ENCODE results near the gene TSPEAR. TPM values are rescaled to one million over a fixed set of nuclear protein-coding genes. Genes with fewer than 3 reads are reported as not detected.

Gene TSPEAR
- total and polyA plus RNA-seq, 9 of the 15 experiments (the other 6 are each of a cell fraction or from before 2014, with no cell fraction given) = not detected

- Histone ChIP-seq H3K36me3 (ENCODE audit: control insufficient read depth, insufficient read depth, low read length) (no peaks in the 10 kb centered on the region), H4K20me1 (replicated peaks; ENCODE audit: control insufficient read depth, insufficient read depth, low read length) (0 out of 2 replicates have a peak, but pooled peaks cover 6% of the 10 kb centered on the region), H3K27ac (ENCODE audit: extremely low read depth, low read depth, low read length) (no peak overlapping the region), H3K27me3 (ENCODE audit: control insufficient read depth in 2 of 2, insufficient read depth in 2 of 2, low read length in 2 of 2) (peaks cover 22 to 55% of the 10 kb centered on the region in 2 experiments), H3K9me3 (replicated peaks; ENCODE audit: control insufficient read depth, insufficient read depth, low read depth, low read length) (no peaks in the 10 kb centered on the region), H2AFZ (ENCODE audit: low read depth, low read length) (no peak overlapping the region), H3K79me2 (ENCODE audit: control insufficient read depth, insufficient read depth, low read length) (no peaks in the 10 kb centered on the region), H3K4me2 (ENCODE audit: insufficient read depth, low read length) (no peak overlapping the region), H3K4me3 (no peak overlapping the region), H3K9ac (ENCODE audit: insufficient read depth in 1 of 2, low read depth in 2 of 2, low read length in 2 of 2) (no peak overlapping the region), H3K9me1 (ENCODE audit: control insufficient read depth, insufficient read depth, low read length) (no peaks in the 10 kb centered on the region), H3K4me1 (replicated peaks in 1 of 2; ENCODE audit: control insufficient read depth in 2 of 2, insufficient read depth in 2 of 2, low read length in 2 of 2) (peaks cover 0 to 6% of the 10 kb centered on the region in 2 experiments; a peak in 2 of 5 replicates)
- 0% methylated on average over 7 of the region's 7 CpGs for WGBS (ENCODE audit: insufficient coverage, low coverage, missing lambda C conversion rate)
- FAIRE-seq (no peak), DNase-seq (ENCODE audit: extremely low read depth in 1 of 4, low spot score in 3 of 4) (no peak), ATAC-seq (no peak)
- in situ Hi-C loops (cut with MboI) (no loop called here), intact Hi-C loops (cut with micrococcal nuclease) (no loop called here)
- no peak for TF ChIP-seq KAT8 (IDR thresholded peaks at IDR 0.05; ENCODE audit: low read depth)
- TF ChIP-seq THRAP3 (IDR thresholded peaks at IDR 0.05; ENCODE audit: borderline replicate concordance) = no peak
- no peak for TF ChIP-seq HBP1 (CRISPR knock-in tag; IDR thresholded peaks at IDR 0.05)
- no peak for TF ChIP-seq ZNF407 (IDR thresholded peaks at IDR 0.05; ENCODE audit: low read depth)
- TF ChIP-seq RFX5 (IDR thresholded peaks at IDR 0.05; ENCODE audit: low read depth, low read length) = no peak
- no peak for TF ChIP-seq JUNB (CRISPR knock-in tag; conservative IDR thresholded peaks at IDR 0.05)
- no peak for TF ChIP-seq EWSR1 (IDR thresholded peaks at IDR 0.05; ENCODE audit: borderline replicate concordance, low read depth, partially characterized antibody)
- TF ChIP-seq BCOR (IDR thresholded peaks at IDR 0.05) = no peak
- no peak for TF ChIP-seq SAP30 (IDR thresholded peaks at IDR 0.05; ENCODE audit: borderline replicate concordance, insufficient read depth, low read depth, low read length, poor library complexity, severe bottlenecking)
- TF ChIP-seq SRSF1 (IDR thresholded peaks at IDR 0.05; ENCODE audit: low read depth, low read length) = no peak
- TF ChIP-seq NFYB (IDR thresholded peaks at IDR 0.05; ENCODE audit: extremely low read depth, insufficient read length) = no peak
- no peak for TF ChIP-seq ZEB2 (IDR thresholded peaks at IDR 0.05)
- TF ChIP-seq GABPB1 (CRISPR knock-in tag; IDR thresholded peaks at IDR 0.05) = no peak
- BruUV-seq (replicated peaks) = no TSS peak
- ChIA-PET POLR2A (interaction anchor here (1.4 kb wide), 1 partner anchor 12 kb away, joined by 4 read pairs; no protein-coding TSS in a partner anchor), CTCF (ENCODE audit: low intra/inter-chr PET ratio) (no interaction called here)
These were observed 27.3 kb downstream of the TSPEAR start for GRCh38 chr21:44684077-44684476.
